IMR-90 (cell line): ENCODE results near the gene ARHGAP5. TPM values are rescaled to one million over a fixed set of nuclear protein-coding genes. Genes with fewer than 3 reads are reported as not detected.

ENCODE experiments used
- ATAC-seq: fragments of 200-7000 bp; cut with Tn5 transposase; 2 replicates; pipeline ENCODE4 v1.9.1; 2020; ENCODE audit warnings: low read depth, mild to moderate bottlenecking, moderate library complexity
- BruUV-seq: library from RNA; stranded (reverse); fragments of 400-500 nt; replicated peaks from 2 replicates; lab custom pipeline; 2021; lab: Mats Ljungman, UMichigan
- CTCF ChIA-PET: fragments of 300-600 bp; formaldehyde crosslinking; extraction: SDS; loops from one replicate; lab custom pipeline; 2021; ENCODE audit warnings: antibody characterized with exemption; lab: Yijun Ruan, JAX
- POLR2A ChIA-PET: fragments of 300-600 bp; sonication (Branson Sonifier 250); formaldehyde crosslinking; loops from one replicate; lab custom pipeline; 2022; ENCODE audit warnings: antibody characterized with exemption; ENCODE audit not compliant: unreplicated experiment; lab: Charles Lee
- DNase-seq: peaks from one replicate; pipeline ENCODE4 v3.0.0; 2013
- H2AFZ ChIP-seq: replicated peaks from 2 replicates; pipeline ENCODE3; 2013; ENCODE audit warnings: low read length, mild to moderate bottlenecking; ENCODE audit not compliant: poor library complexity
- H2AK5ac ChIP-seq: 2 replicates; pipeline ENCODE4 v1.6.1; 2013; ENCODE audit warnings: low read depth, low read length, inconsistent platforms
- H2AK9ac ChIP-seq: replicated peaks from 2 replicates; pipeline ENCODE3; 2013; ENCODE audit warnings: mild to moderate bottlenecking, low read depth, low read length, moderate library complexity; ENCODE audit not compliant: poor library complexity
- H2BK120ac ChIP-seq: 2 replicates; pipeline ENCODE4 v1.6.1; 2013; ENCODE audit warnings: low read depth, low read length, inconsistent platforms
- H2BK15ac ChIP-seq: 3 replicates; pipeline ENCODE4 v1.6.1; 2013; ENCODE audit warnings: low read depth, low read length, inconsistent platforms
- H2BK20ac ChIP-seq: 2 replicates; pipeline ENCODE4 v1.6.1; 2013; ENCODE audit warnings: low read depth, mild to moderate bottlenecking, inconsistent platforms, low read length, moderate library complexity
- H2BK5ac ChIP-seq: 2 replicates; pipeline ENCODE4 v1.6.1; 2013; ENCODE audit warnings: mild to moderate bottlenecking, low read depth, low read length, inconsistent platforms; ENCODE audit not compliant: poor library complexity, severe bottlenecking
- H3K14ac ChIP-seq: replicated peaks from 2 replicates; pipeline ENCODE4 v1.6.1; 2013; ENCODE audit warnings: low read depth, low read length, inconsistent platforms
- H3K18ac ChIP-seq: 2 replicates; pipeline ENCODE4 v1.6.1; 2013; ENCODE audit warnings: low read depth, low read length, control low read depth
- H3K23ac ChIP-seq: 2 replicates; pipeline ENCODE4 v1.6.1; 2013; ENCODE audit warnings: low read depth, low read length, inconsistent platforms
- H3K27ac ChIP-seq: 2 replicates; pipeline ENCODE4 v1.5.1; 2013; ENCODE audit warnings: mild to moderate bottlenecking, control low read depth, low read length; ENCODE audit not compliant: insufficient read depth
- H3K27me3 ChIP-seq: 2 replicates; pipeline ENCODE4 v1.6.1; 2013; ENCODE audit warnings: low read length; ENCODE audit not compliant: control insufficient read depth, insufficient read depth
- H3K36me3 ChIP-seq: 2 replicates; pipeline ENCODE4 v1.6.1; 2013; ENCODE audit warnings: low read length, mixed read lengths; ENCODE audit not compliant: control insufficient read depth, insufficient read depth
- H3K4ac ChIP-seq: 2 replicates; pipeline ENCODE4 v1.6.1; 2013; ENCODE audit warnings: low read depth, low read length, inconsistent platforms
- H3K4me1 ChIP-seq: 2 replicates; pipeline ENCODE4 v1.6.1; 2013; ENCODE audit warnings: low read length, mixed read lengths; ENCODE audit not compliant: control insufficient read depth, insufficient read depth
- H3K4me2 ChIP-seq: 2 replicates; pipeline ENCODE4 v1.6.1; 2013; ENCODE audit warnings: low read depth, mild to moderate bottlenecking, control low read depth, low read length, moderate library complexity
- H3K4me3 ChIP-seq: 2 replicates; pipeline ENCODE4 v1.5.1; 2013; ENCODE audit warnings: low read depth, mild to moderate bottlenecking, control low read depth, low read length, moderate library complexity; ENCODE audit not compliant: insufficient read depth
- H3K56ac ChIP-seq: 2 replicates; pipeline ENCODE4 v1.6.1; 2013; ENCODE audit warnings: low read length, inconsistent platforms; ENCODE audit not compliant: insufficient read depth; ENCODE audit errors: extremely low read depth
- H3K79me1 ChIP-seq, 2 experiments: 2 replicates each; pipeline ENCODE4 v1.6.1; 2013; ENCODE audit warnings: low read length in 2 of 2, inconsistent platforms in 1 of 2, low read depth in 1 of 2
- H3K9ac ChIP-seq: 2 replicates; pipeline ENCODE4 v1.6.1; 2013; ENCODE audit warnings: low read depth, low read length, control low read depth
- H3K9me1 ChIP-seq: 2 replicates; pipeline ENCODE4 v1.6.1; 2013; ENCODE audit warnings: low read length, inconsistent platforms; ENCODE audit not compliant: insufficient read depth
- H3K9me3 ChIP-seq: 2 replicates; pipeline ENCODE4 v1.6.1; 2013; ENCODE audit warnings: low read length; ENCODE audit not compliant: control insufficient read depth, insufficient read depth
- H4K20me1 ChIP-seq: 2 replicates; pipeline ENCODE4 v1.6.1; 2013; ENCODE audit warnings: low read length, inconsistent platforms; ENCODE audit not compliant: insufficient read depth
- H4K5ac ChIP-seq: 2 replicates; pipeline ENCODE4 v1.6.1; 2013; ENCODE audit warnings: mild to moderate bottlenecking, low read depth, low read length, control low read depth
- H4K8ac ChIP-seq, 2 experiments: 2 replicates each; pipeline ENCODE4 v1.6.1; 2013; ENCODE audit warnings: low read depth in 2 of 2, low read length in 2 of 2, control low read depth in 1 of 2, inconsistent platforms in 1 of 2
- H4K91ac ChIP-seq: 2 replicates; pipeline ENCODE4 v1.6.1; 2013; ENCODE audit warnings: low read depth, low read length, inconsistent platforms; ENCODE audit not compliant: insufficient read depth
- CEBPB ChIP-seq: IDR thresholded peaks from 2 replicates; pipeline ENCODE4 v1.6.1; 2012; ENCODE audit warnings: low read depth, low read length, improper control_type of control experiment
- FOS ChIP-seq: fragments of 150-350 bp; IDR thresholded peaks from 2 replicates; pipeline ENCODE4 v1.6.1; 2016; ENCODE audit warnings: low read depth, low read length
- MXI1 ChIP-seq: IDR thresholded peaks from 2 replicates; pipeline ENCODE4 v1.6.1; 2012; ENCODE audit warnings: low read depth, mild to moderate bottlenecking, low read length, moderate library complexity, borderline replicate concordance
- POLR2A ChIP-seq: IDR thresholded peaks from 2 replicates; pipeline ENCODE4 v1.6.1; 2012; ENCODE audit warnings: mild to moderate bottlenecking, low read depth, low read length
- RAD21 ChIP-seq: IDR thresholded peaks from 2 replicates; pipeline ENCODE4 v1.6.1; 2012; ENCODE audit warnings: low read length, improper control_type of control experiment
- RFX5 ChIP-seq: IDR thresholded peaks from 2 replicates; pipeline ENCODE4 v1.8.0; 2012; ENCODE audit warnings: low read depth, mild to moderate bottlenecking, low read length, moderate library complexity
- SMC3 ChIP-seq: fragments of 150-350 bp; IDR thresholded peaks from 2 replicates; pipeline ENCODE4 v1.6.1; 2016; ENCODE audit warnings: low read depth, mild to moderate bottlenecking, antibody characterized with exemption, low read length, moderate library complexity
- WGBS, 2 experiments: methylation state at CpG; one replicate each; pipeline versions ENCODE4 v1.1.5 to v1.1.7; 2013; ENCODE audit warnings: missing lambda C conversion rate in 2 of 2; ENCODE audit not compliant: insufficient read length in 1 of 2; ENCODE audit errors: extremely low coverage in 2 of 2; 5-methylcytosine and 5-hydroxymethylcytosine counted together
- dilution Hi-C: fragments of 300-500 bp; cut with HindIII; formaldehyde crosslinking; loops from one replicate; pipeline ENCODE4 v1.14.3; 2018; ENCODE audit warnings: low sequenced_read_pairs; ENCODE audit not compliant: unreplicated experiment
- in situ Hi-C: fragments of 300-500 bp; cut with MboI; formaldehyde crosslinking; loops from 3 replicates; pipeline ENCODE4 v1.14.3; 2019; ENCODE audit warnings: low sequenced_read_pairs, inconsistent platforms, mixed read lengths
- intact Hi-C: fragments of 100-400 bp; cut with micrococcal nuclease; formaldehyde crosslinking; loops from 2 replicates; pipeline ENCODE4 v1.10.0; 2022
- polyA plus RNA-seq, 3 experiments: library from polyadenylated mRNA; depleted of rRNA; stranded (reverse); fragments of >200 nt; gene quantifications; 2 replicates each; pipeline ENCODE4 v1.2.3, GENCODE V29; 2012; ENCODE audit warnings: low replicate concordance in 1 of 3
- total RNA-seq: library from RNA; depleted of rRNA; stranded (reverse); fragments of >200 nt; gene quantifications from 2 replicates; pipeline ENCODE4 v1.2.3, GENCODE V29; 2012
- TF ChIP-seq, protein P1 (sequence below): fragments of 150-350 bp; IDR thresholded peaks from 2 replicates; pipeline ENCODE4 v1.6.1; 2017; ENCODE audit warnings: mild to moderate bottlenecking, antibody characterized with exemption, low read length, low read depth
- TF ChIP-seq, protein P2 (sequence below): conservative IDR thresholded peaks from 2 replicates; pipeline ENCODE4 v1.5.1; 2012; ENCODE audit warnings: mild to moderate bottlenecking, low read depth, low read length, improper control_type of control experiment
- TF ChIP-seq, protein P3 (sequence below): fragments of 150-350 bp; IDR thresholded peaks from 2 replicates; pipeline ENCODE4 v1.6.1; 2016; ENCODE audit warnings: low read depth, mild to moderate bottlenecking, low read length, moderate library complexity, borderline replicate concordance

ARHGAP5 gene
- total and polyA plus RNA-seq, 2 of the 4 experiments (the other 2 are of a cell fraction) = 7.4 to 45.3 TPM

DNA sequence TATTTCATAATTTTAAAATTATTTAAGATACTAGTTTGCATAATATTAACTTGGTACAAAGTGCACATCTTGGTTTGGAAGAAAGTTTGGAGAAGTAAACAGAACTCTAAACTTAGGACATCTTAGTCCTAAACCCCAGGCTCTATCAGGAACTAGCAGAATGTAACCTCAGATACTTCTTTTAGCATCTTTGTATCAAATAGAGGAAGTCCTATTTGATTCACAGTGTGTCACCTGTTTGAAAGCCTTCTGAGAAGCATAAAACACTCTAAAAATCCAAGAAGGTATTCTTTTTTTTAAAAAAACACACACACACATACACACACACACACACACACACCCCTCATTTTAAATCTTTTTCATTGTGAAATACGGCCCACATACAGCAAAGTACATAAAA, 112.7 kb downstream of the ARHGAP5 start:
- H3K23ac ChIP-seq = no peak overlapping the region
- no peak overlapping the region for H2AFZ ChIP-seq
- no peaks in the 10 kb centered on the region for H3K79me1 ChIP-seq
- no peak overlapping the region for H2BK5ac ChIP-seq
- peaks cover 2% of the 10 kb centered on the region; the same call in 1 of the 2 replicates for H3K27me3 ChIP-seq
- POLR2A ChIA-PET = no interaction called here
- intact Hi-C loops (no loop called here), dilution Hi-C loops (no loop called here), in situ Hi-C loops (no loop called here)
- H3K4me3 ChIP-seq = no peak overlapping the region
- H3K9me1 ChIP-seq = no peaks in the 10 kb centered on the region
- no peak overlapping the region for H4K91ac ChIP-seq
- no peak overlapping the region for H2AK5ac ChIP-seq
- no peak overlapping the region for H4K5ac ChIP-seq
- H3K9ac ChIP-seq = no peak overlapping the region
- H3K9me3 ChIP-seq = no peaks in the 10 kb centered on the region
- H3K4me1 ChIP-seq = no peaks in the 10 kb centered on the region
- no peak for DNase-seq
- H4K20me1 ChIP-seq = no peaks in the 10 kb centered on the region
- H2BK15ac ChIP-seq = no peak overlapping the region
- BruUV-seq = no TSS peak
- H3K4me2 ChIP-seq = no peak overlapping the region
- no peak overlapping the region for H3K56ac ChIP-seq
- H2AK9ac ChIP-seq = no peak overlapping the region
- H3K14ac ChIP-seq = no peak overlapping the region
- WGBS, 2 experiments = 60% methylated on average over 1 of the region's 1 CpG; no CpG with 5 or more reads in 1 of the 2 experiments
- no peak overlapping the region for H3K4ac ChIP-seq
- H3K27ac ChIP-seq = no peak overlapping the region
- no peak for ATAC-seq
- H2BK120ac ChIP-seq = no peak overlapping the region
- H2BK20ac ChIP-seq = no peak overlapping the region
- H3K36me3 ChIP-seq = no peaks in the 10 kb centered on the region
- TF ChIP-seq, protein P1, sequence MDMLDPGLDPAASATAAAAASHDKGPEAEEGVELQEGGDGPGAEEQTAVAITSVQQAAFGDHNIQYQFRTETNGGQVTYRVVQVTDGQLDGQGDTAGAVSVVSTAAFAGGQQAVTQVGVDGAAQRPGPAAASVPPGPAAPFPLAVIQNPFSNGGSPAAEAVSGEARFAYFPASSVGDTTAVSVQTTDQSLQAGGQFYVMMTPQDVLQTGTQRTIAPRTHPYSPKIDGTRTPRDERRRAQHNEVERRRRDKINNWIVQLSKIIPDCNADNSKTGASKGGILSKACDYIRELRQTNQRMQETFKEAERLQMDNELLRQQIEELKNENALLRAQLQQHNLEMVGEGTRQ = no peak
- TF ChIP-seq FOS = no peak
- TF ChIP-seq SMC3 = no peak
- TF ChIP-seq, protein P2, sequence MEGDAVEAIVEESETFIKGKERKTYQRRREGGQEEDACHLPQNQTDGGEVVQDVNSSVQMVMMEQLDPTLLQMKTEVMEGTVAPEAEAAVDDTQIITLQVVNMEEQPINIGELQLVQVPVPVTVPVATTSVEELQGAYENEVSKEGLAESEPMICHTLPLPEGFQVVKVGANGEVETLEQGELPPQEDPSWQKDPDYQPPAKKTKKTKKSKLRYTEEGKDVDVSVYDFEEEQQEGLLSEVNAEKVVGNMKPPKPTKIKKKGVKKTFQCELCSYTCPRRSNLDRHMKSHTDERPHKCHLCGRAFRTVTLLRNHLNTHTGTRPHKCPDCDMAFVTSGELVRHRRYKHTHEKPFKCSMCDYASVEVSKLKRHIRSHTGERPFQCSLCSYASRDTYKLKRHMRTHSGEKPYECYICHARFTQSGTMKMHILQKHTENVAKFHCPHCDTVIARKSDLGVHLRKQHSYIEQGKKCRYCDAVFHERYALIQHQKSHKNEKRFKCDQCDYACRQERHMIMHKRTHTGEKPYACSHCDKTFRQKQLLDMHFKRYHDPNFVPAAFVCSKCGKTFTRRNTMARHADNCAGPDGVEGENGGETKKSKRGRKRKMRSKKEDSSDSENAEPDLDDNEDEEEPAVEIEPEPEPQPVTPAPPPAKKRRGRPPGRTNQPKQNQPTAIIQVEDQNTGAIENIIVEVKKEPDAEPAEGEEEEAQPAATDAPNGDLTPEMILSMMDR = no peak
- TF ChIP-seq RFX5 = no peak
- no peak for TF ChIP-seq POLR2A
- TF ChIP-seq, protein P3, sequence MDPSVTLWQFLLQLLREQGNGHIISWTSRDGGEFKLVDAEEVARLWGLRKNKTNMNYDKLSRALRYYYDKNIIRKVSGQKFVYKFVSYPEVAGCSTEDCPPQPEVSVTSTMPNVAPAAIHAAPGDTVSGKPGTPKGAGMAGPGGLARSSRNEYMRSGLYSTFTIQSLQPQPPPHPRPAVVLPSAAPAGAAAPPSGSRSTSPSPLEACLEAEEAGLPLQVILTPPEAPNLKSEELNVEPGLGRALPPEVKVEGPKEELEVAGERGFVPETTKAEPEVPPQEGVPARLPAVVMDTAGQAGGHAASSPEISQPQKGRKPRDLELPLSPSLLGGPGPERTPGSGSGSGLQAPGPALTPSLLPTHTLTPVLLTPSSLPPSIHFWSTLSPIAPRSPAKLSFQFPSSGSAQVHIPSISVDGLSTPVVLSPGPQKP = no peak
- TF ChIP-seq RAD21 = no peak
- no peak for TF ChIP-seq MXI1
- no peak for TF ChIP-seq CEBPB
- CTCF ChIA-PET = no interaction called here
- H3K18ac ChIP-seq = no peak overlapping the region
- no peak overlapping the region for H4K8ac ChIP-seq
